T47D (cell line): ENCODE results near the gene FIBIN.
"Not testable (repeated sequence)": the region's sequence is repeated elsewhere in the genome, so short reads cannot be mapped to it uniquely, and the experiment has no call there.

ENCODE experiments used
- DNase-seq, 2 experiments: peaks; one replicate each; pipeline versions ENCODE4 v3.0.0 to v3.0.0-alpha.2; 2011 to 2012; ENCODE audit warnings: low read depth in 1 of 2, low spot score in 1 of 2
- JUND ChIP-seq: IDR thresholded peaks from 2 replicates; pipeline ENCODE4 v1.6.1; 2012; ENCODE audit warnings: low read depth
- in situ Hi-C: cut with HindIII; loops from 2 replicates; pipeline ENCODE4 v1.10.0; 2016; ENCODE audit warnings: low sequenced_read_pairs, low pct_unique_long_range_greater_than_20kb

The FIBIN gene

GRCh38 chr11:26987731-26988130, 6.2 kb upstream of the FIBIN start:
- DNase-seq: no peak
- in situ Hi-C loops: no loop called here
- TF ChIP-seq JUND: no peak

GRCh38 chr11:26992031-26992541, 1.8 kb upstream of the FIBIN start:
- in situ Hi-C loops: no loop called here
- no peak for TF ChIP-seq JUND
- DNase-seq: no peak

- in situ Hi-C loops: no loop called here
- TF ChIP-seq JUND: no peak
- no peak for DNase-seq
Measured at GRCh38 chr11:26994631-26995095, 751 bp downstream of the FIBIN start.

- TF ChIP-seq JUND: no peak
- in situ Hi-C loops: no loop called here
- no peak for DNase-seq
Measured at GRCh38 chr11:26995701-26996460, 2.0 kb downstream of the FIBIN start.

GRCh38 chr11:26997378-26997777, 3.5 kb downstream of the FIBIN start:
- no peak for TF ChIP-seq JUND
- no peak for DNase-seq
- in situ Hi-C loops: no loop called here

- DNase-seq, in situ Hi-C loops: not testable (repeated sequence)
Measured at GRCh38 chr11:27001136-27001730, 7.3 kb downstream of the FIBIN start.

- DNase-seq: no peak
- TF ChIP-seq JUND: no peak
- in situ Hi-C loops: no loop called here
Measured at GRCh38 chr11:27002431-27002830, 8.5 kb downstream of the FIBIN start.

GRCh38 chr11:27002838-27003237, 8.9 kb downstream of the FIBIN start:
- DNase-seq: no peak
- no peak for TF ChIP-seq JUND
- in situ Hi-C loops: no loop called here

GRCh38 chr11:27004103-27004502, 10.2 kb downstream of the FIBIN start:
- in situ Hi-C loops: no loop called here
- no peak for DNase-seq
- TF ChIP-seq JUND: no peak

GRCh38 chr11:27008811-27009535, 15.1 kb downstream of the FIBIN start:
- in situ Hi-C loops: no loop called here
- TF ChIP-seq JUND: no peak
- DNase-seq: no peak

- in situ Hi-C loops: no loop called here
- no peak for DNase-seq
- no peak for TF ChIP-seq JUND
Measured at GRCh38 chr11:27011560-27012233, 17.8 kb downstream of the FIBIN start.

- no peak for TF ChIP-seq JUND
- in situ Hi-C loops: no loop called here
- no peak for DNase-seq
Measured at GRCh38 chr11:27012234-27012921, 18.5 kb downstream of the FIBIN start.
